ENCODE results near the gene MAT1A.
"Not testable (repeated sequence)": the region's sequence is repeated elsewhere in the genome, so short reads cannot be mapped to it uniquely, and the experiment has no call there.

MAT1A gene

DNA sequence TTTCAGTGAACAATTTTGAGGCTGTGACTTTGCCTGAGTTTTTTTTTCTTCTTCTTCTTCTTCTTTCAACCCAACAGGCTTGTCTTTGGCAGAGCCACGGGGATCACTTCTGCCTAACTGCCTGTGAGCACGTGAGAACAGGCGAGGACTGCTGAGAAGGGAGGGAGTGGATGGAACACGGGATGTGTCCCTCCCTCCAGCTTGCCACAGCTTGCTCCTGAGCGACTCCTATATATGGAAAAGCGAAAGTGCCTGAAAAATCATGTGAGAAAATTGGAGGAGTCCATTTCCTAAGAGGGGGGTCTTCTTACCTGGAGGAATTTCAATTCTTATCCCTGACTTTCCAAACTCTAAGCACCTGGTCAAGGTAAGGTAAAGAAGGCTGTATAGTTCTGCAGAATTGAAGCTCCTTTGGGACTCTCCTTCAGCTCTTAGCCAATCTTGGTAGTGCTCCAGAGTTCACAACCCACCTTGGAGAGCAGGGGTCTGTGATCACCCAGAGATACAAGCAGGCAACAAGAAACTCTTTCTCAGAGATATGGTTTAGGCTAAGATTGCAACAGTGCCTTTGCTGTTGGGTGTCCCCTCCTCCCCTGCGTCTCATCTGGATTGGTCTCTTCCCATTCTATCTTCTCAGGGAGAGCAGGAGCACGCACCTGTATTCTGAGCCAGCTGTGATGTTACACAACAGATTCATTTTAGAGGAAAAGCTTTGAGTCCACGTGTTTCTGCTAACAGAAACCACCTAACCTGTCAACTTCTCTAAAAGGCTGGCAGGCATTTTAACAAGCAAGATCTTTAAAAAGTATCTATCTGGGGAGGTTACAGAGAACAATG lies at the start of gene MAT1A:
Gene MAT1A, minus strand, starts transcription at position 208 of the 837 bp plus-strand sequence. CDS start 235 bp downstream, outside the sequence.
- DNase-seq (ENCODE audit: low spot score), result no peak

DNA sequence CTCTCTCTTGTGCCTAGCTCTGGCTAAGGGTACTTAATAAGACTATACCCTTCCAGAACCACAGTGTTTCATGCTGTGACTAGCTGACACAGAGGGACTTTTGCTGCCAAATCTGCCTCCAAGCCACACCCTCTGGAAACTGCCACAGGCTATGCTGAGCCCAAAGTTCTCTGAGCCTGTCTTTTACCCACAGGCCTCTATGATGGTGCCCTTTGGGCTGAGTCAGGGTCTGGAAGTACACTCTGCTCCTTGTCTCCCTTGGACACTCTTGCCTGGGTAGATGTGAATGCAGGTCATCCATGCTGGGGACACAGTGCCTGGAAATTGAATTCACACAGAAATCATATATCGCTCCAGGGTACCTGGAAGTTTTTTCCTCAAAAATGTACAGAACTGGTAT lies 44.5 kb upstream of the MAT1A start:
- no peak for DNase-seq (ENCODE audit: low spot score)

DNA sequence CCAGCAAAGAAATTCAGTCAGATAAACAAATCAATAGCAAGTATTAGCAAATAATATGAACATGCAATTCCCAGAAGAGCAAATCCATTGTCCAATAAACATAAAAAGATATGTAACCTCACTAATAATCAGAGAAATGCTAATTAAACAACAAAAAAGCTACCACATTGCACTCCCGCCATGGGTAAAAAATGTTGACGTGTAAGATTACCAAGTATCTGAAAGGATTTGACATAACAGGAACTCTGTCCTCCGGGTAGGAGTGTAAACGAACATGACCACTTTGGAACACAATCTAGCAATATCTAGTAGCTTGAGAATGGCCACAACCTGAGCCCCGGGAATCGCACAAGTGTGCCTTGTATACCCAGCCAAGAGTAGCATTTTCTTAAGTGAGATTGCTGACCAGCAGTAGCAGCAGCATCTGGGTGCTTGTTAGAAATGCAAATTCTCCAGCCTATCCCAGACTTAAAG lies 35.5 kb upstream of the MAT1A start:
- no peak for DNase-seq (ENCODE audit: low spot score)

DNA sequence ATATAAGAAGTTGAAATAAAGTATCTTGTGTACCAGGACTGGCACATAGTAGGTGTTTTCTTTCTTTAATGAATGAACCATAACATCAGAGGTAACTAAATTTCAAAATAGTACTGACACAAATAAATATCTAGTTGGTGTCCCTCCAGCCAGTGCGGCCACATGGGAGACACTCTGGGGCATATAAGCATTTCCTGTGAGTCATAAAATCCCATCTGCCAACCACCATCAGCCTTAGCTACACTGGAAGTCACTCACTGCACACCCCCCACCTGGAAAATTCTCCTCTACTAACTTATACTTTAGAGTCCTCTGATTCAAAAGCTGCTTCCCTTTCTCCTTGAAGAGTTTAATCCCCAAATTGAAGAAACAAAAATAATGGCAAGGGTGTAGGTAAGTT lies 34.6 kb upstream of the MAT1A start:
- DNase-seq (ENCODE audit: low spot score), result no peak

DNA sequence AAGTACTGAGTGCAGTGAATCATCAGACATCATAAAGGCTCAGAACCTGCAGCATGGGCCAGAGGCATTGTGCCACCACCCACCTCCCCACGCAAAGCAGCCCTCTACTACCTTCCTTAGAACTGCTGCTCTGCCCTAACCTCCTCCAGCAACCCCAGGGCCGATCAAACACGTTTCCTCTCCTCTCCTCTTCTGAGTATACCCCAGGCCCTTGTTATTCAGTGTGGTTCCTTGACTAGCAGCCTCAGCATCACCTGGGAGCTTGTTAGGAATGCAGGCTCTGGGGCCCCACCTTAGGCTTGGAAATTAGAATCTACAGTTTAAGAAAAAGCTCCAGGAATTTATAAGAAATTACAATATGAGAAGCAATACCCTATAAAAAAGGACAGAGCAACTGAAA lies 33.9 kb upstream of the MAT1A start:
- no peak for DNase-seq (ENCODE audit: low spot score)

DNA sequence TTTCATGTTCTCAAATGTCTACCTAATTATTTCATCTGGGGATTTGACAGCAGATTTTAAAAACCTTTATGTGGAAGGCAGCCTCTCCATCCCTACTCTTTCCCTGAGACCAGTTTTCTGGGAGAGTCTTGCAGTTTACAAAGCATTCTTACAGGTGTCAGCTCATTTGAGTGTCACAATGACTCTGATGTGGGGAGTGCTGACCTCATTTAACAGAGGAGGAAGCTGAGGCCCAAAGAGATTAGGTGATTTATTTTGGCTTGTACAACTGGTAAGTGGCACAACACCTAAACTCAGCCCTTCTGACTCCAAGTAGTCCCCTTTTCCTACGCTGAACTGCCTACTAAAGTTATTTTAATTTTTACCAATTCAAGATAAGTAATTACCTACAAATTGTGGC lies 33.3 kb upstream of the MAT1A start:
- DNase-seq (ENCODE audit: low spot score), result no peak

DNA sequence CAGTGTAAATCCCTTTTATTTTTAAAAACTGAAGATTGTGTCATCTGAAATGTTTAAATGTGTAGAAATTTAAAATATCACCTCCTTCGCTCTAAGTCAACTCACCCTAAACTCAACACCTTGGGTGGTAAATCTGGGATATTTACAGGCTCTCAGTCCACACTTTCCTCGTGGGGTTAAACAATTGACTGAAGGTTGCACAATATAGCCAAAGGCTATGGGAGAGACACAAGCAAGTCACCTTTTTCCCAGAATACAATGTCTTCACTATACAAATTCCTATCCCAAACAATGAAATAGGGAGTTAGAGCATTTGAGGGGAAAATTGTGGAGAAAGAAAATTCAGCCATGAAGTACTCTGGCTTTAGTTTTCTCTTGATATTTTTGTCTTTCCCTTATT lies 32.7 kb upstream of the MAT1A start:
- DNase-seq (ENCODE audit: low spot score), result no peak

DNA sequence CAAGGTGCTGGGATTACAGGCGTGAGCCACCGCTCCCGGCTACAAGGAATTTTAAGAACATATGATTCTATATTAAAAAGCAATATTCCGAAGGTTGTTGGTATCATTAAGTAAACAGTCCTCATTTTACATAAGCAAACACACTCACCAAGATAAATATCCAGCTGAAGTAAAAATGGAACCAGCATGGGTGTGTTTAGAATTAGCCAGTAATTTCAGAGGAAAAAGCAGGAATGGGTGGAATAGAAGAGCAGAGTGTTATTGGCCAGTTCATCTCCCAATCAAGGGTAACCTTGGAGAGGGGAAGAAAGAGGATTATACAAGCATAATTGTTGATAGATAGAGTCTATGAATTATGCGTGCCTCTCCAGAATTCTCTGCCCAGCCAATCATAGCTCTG lies 31.7 kb upstream of the MAT1A start:
- no peak for DNase-seq (ENCODE audit: low spot score)

DNA sequence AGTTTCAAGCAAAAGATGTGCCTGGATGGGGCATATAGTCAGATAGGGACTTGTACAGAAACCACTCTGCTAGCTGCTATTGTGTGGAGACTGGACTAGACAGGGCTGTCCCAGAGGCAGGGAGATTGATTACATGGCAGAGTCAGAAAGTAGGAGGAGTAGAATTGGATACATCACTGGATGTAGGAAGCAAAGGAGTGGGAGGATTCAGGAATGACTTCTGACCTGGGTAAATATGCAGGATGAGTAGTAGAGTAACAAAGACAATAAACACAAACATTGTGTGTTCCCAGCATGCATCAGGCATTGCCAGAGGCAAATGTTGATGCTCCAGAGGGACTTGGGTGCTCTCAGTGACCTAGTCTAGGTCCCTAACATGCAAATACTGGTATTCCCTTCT lies 30.9 kb upstream of the MAT1A start:
- no peak for DNase-seq (ENCODE audit: low spot score)

DNA sequence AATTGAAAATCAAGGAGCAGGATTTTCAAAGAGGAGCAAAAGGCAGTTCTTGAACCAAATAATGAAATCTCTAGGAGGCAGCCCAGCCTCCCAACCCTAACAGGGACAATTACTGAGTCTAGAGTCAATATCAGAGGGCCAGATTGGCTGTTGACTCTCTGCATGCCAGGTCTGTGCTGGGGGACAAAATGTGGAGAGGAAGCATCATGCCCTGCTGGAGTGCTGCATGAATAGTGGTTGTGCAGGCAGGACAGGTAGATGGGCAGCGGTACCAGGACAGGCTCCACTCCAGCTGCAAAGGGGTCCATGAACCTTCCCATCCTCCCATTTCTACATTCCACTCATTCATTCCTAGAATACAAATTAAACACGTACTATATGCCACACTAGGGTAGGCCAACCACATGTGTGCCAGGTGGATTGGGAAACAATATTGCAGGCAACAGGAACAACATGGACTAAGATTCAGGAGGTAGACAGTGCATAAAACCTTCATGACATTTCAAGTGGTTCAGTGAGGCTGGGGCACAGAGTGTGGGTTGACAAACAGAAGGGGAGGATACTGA lies 30.4 kb upstream of the MAT1A start:
- DNase-seq (ENCODE audit: low spot score), result no peak

DNA sequence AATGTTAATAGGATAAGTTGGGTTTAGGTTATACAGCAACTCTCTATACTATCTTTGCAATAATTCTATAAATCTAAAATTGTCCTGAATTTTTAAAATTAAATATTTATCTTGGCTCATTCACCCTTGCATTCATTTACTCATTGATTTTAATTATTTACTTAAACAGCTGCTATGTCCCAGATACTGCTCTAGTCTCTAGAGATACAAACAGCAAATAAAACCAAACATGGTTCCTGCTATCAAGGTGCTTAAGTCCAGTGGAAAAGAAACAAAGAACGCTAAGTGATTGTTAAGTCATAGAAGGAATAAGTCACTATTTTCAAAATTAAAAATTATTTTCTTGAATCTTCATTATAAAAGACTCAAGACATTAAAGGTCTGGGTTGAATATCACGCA lies 29.9 kb upstream of the MAT1A start:
- DNase-seq (ENCODE audit: low spot score), result no peak

DNA sequence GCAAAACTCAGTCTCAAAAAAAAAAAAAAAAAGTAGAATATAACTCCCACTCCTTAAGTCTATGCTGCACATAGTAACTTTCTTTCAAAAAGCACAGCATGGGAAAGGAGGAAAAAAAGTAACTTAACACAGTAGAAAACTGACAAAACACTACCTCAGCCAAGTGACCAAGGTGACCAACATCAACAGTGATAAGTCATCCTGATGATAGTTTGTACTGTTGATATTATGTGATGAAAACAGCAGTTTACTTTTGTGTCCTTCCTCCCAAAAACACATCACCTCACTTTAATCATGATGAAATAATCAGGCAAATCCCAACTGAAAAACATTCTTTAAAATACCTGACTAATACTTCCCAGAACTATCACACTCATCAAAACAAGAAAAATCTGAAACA lies 29.3 kb upstream of the MAT1A start:
- no peak for DNase-seq (ENCODE audit: low spot score)

DNA sequence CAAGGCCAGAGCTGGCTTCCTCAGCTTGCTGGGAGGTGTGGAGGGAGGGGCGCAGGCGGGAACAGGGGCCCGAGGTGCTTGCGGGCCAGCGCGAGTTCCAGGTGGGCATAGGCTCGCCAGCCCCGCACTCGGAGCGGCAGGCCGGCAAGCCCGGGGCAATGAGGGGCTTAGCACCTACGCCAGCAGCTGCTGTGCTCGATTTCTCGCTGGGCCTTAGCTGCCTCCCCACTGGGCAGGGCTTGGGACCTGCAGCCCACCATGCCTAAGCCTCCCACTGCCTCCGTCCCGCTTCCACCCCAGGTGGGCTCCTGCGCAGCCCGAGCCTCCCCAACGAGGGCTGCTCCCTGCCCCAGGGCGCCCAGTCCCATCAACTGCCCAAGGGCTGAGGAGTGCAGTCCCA lies 25.9 kb upstream of the MAT1A start:
- no peak for DNase-seq (ENCODE audit: low spot score)

DNA sequence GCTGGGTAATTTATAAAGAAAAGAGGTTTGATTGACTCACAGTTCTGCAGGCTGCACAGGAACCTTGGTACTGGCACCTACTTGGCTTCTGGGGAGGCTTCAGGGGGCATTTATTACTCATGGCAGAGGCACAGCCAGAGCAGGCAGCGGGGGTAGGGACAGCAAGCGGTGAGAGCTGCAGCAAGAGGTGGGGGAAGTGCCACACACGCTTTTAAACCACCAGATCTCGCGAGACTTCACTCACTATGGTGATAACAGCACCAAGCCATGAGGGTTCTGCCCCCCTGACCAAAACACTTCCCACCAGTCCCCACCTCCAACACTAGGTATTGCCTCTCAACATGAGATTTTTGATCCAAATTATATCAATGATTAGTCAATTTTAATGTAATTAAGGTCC lies 24.1 kb upstream of the MAT1A start:
- no peak for DNase-seq (ENCODE audit: low spot score)

DNA sequence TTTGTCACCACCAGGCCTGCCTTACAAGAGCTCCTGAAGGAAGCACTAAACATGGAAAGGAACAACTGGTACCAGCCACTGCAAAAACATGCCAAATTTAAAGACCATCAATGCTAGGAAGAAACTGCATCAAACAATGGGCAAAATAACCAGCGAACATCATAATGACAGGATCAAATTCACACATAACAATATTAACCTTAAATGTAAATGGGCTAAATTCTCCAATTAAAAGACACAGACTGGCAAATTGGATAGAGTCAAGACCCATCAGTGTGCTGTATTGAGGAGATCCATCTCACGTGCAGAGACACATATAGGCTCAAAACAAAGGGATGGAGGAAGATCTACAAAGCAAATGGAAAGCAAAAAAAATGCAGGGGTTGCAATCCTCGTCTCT lies 16.5 kb upstream of the MAT1A start:
- DNase-seq (ENCODE audit: low spot score), result not testable (repeated sequence)

DNA sequence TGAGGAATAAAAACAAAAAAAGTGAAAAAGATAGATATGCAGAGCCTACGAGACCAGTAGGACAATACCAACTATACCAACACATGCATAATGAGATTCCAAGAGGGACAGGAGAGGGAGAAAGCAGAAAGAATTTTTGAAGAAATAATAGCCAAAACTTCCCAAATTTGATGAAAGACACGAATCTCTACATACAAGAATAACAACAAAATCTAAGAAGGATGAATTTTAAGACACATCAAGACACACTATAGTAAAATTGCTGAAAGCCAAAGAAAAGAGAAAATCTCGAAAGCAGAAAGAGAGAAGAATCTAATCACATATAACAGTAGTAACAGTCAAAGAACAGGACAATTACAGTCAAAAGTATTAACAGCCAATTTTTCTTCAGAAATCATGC lies 7.5 kb upstream of the MAT1A start:
- DNase-seq (ENCODE audit: low spot score), result no peak

DNA sequence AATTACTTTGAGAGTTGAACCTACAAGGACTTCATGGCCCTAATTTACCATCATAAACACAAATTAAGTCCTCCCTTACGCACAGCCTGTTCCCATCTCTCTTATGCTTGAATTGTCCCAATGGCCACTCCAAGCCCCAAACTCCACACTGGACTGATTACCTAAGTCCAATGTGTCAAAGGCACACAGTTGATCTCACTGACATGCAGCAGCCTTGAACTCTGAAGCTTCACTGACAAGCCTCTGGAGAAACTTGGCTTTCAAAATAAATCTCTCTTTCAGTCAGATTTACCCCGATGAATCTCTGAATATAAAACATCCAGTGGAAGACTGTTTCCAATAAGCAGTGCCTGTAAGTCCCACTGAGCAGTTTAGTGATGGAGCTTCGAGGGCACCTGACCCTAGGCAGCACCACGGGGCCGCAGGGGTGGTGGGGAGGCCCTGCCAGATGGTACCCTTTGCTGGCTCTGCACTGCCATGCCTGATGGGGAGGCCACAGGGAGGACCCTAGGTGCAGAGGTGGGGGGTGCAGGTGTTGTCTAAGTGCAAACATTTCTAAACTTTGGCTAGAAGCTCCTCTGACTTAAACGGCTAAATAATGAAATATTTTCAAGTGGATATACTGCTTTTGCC lies 3.3 kb upstream of the MAT1A start:
- no peak for DNase-seq (ENCODE audit: low spot score)

DNA sequence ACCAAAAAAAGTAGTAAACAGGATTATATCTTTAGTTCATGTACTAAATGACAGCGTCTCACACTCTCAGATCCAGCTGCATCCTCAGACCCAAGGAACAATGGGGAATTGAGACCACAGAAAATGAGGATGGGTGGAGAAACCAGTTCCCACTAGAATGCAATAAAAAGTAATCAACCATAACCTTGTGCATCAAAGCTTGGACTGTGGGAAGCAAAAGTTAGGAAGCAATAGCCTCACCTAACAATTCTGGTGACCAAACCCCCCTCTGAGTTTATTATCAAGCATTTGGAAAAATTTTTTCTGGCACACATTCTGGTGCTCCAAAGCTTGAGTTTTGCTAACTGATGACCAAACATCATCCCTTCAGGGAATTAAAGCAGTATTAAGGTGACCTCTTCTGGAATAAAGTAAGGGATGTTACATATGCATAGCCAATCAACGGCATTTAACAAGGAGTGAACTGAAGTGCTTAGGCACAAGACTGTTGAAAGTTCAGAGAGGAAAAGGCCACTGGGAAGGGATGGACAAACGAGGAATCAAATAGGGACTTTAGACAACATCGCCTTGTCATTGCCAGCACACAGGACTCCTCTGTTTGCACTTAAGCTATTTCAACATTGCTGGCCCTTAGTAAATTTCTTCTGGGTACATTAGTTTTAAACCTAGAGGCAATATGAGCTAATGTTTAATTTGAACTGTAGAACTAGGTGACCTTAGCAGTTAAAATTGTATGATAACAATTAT lies 1.2 kb upstream of the MAT1A start:
- DNase-seq (ENCODE audit: low spot score), result no peak

DNA sequence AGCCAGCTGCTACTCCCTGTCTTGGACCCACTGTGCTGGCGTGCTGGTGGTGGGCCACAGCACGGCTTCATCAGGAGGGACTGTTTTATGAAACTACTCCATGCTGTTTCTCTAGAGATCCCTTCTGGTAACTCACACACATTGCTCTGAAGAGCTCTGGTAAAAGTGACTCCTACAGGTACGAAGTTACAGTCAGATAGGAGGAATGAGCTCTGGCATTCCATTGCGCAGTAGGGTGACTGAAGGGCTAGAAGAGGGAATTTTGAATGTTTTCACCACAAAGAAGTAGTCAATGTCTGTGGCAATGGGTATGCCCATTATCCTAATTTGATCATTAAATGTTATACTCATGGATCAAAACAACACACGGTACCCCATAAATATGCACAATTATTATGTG lies 609 bp downstream of the MAT1A start:
- DNase-seq (ENCODE audit: low spot score), result no peak

DNA sequence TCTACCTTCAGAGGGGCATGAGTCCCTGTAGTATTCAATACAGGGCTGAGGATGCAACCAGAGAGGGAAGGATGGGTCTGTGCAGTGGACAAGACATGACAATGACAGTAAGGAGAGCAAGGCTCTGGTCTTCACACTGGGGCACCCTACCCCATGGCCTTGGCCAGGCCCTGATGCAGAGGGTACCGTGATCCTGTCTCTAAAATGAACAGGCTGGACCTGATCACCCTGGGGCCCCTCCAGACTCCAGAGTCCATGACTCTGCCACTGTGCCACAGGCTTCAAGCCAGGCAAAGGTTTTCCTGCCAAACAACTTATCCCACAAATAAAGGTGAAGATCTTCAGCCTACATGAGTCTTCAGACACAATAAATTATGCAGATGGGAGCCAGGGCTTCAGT lies 4.9 kb downstream of the MAT1A start:
- no peak for DNase-seq (ENCODE audit: low spot score)

DNA sequence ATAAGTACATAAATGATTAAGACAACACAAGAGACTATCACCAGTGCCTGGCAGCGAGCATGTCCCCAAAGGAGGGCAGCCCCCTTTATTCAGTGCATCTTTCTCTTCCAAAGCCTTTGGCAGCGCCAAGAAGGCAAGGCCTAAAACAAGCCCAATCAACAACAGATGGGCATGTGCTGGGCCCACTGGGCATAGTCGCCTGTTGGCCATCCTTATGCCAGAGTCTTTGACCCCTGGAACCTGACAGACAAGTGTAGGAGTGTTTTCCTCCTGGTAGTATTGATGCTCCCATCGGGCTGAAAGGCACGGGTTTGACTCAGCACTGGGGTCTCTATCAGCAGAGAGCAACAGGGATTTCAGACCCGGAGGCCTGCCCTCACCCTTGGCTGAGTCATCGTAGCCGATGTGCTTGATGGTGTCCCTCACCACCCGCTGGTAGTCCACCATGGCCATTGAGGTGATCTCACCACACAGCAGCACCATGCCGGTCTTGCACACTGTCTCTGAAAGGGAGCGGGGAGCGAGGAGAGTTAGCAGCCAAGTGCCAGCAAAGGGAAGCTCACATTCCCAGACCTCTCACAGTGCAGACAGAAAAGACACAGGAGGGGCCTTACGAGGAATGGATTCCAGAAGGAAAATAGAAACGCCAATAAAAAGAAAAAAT lies 5.8 kb downstream of the MAT1A start:
- no peak for DNase-seq (ENCODE audit: low spot score)

DNA sequence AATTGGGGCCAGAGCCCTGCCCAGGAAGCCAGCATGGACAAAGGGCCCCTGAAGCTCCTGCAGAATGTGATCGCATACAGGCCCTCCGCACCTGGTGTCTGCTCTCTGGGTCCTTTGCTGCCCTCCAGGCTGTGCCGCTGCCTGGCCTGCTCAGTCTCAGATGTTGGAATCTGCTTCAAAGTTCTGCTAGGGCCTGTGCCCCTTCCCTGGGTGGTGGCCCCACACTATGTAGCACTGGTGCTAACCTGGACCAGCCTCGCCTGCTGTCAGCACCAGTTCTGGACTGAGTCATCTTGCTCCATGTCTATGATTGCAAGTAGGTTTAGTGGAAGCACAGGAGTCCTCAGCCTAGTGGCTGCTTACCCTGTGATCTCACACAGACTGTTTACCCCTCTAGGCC lies 6.3 kb downstream of the MAT1A start:
- DNase-seq (ENCODE audit: low spot score), result no peak
